ENCODE data around the gene PRDM12.

DNA sequence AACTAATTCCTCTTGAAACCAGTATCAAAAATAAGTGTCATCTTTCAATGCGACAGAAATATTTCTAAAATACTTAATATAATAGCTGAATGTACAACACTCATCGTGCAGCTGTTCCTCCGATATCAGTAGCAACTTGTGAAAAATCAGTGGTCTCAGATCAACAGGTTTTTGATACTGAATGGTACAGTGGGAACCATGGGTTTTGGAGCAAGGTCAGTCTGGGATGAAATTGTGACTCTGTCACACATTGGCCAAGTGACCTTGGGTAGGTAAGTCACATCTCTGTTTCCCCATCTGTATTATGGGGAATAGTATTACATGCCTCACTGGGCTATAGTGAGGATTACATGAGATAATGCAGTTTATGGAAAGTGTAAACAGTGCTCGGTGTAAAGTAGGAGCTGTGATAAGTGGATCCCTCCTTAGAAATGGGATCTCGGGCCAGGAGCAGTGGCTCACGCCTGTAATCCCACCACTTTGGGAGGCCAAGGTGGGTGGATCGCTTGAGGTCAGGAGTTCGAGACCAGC is 46.5 kb downstream of the PRDM12 start:
- TF ChIP-seq, protein P1, sequence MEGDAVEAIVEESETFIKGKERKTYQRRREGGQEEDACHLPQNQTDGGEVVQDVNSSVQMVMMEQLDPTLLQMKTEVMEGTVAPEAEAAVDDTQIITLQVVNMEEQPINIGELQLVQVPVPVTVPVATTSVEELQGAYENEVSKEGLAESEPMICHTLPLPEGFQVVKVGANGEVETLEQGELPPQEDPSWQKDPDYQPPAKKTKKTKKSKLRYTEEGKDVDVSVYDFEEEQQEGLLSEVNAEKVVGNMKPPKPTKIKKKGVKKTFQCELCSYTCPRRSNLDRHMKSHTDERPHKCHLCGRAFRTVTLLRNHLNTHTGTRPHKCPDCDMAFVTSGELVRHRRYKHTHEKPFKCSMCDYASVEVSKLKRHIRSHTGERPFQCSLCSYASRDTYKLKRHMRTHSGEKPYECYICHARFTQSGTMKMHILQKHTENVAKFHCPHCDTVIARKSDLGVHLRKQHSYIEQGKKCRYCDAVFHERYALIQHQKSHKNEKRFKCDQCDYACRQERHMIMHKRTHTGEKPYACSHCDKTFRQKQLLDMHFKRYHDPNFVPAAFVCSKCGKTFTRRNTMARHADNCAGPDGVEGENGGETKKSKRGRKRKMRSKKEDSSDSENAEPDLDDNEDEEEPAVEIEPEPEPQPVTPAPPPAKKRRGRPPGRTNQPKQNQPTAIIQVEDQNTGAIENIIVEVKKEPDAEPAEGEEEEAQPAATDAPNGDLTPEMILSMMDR (conservative IDR thresholded peaks at IDR 0.05), result no peak
- TF ChIP-seq ZFX (IDR thresholded peaks at IDR 0.05), result no peak
